HepG2 (cell line): ENCODE results near the gene BMERB1. TPM values are rescaled to one million over a fixed set of nuclear protein-coding genes. Genes with fewer than 3 reads are reported as not detected.

ENCODE experiments used
- ATAC-seq: fragments of 200-7000 bp; cut with Tn5 transposase; 3 replicates; pipeline ENCODE4 v1.9.1; 2020; ENCODE audit warnings: mild to moderate bottlenecking, moderate library complexity
- BruUV-seq: library from RNA; stranded (reverse); fragments of 400-500 nt; replicated peaks from 2 replicates; lab custom pipeline; 2021; lab: Mats Ljungman, UMichigan
- CTCF ChIA-PET: fragments of 300-600 bp; formaldehyde crosslinking; extraction: SDS; loops from one replicate; lab custom pipeline; 2021; ENCODE audit warnings: low total read pairs, inconsistent platforms, low intra/inter-chr PET ratio; lab: Yijun Ruan, JAX
- POLR2A ChIA-PET: fragments of 350-600 bp; sonication (Branson Sonifier 250); formaldehyde crosslinking; loops from one replicate; lab custom pipeline; 2020; ENCODE audit warnings: antibody characterized with exemption, inconsistent platforms; lab: Yijun Ruan, JAX
- DNase-seq: peaks from one replicate; pipeline ENCODE4 v3.0.0-alpha.2; 2015; ENCODE audit warnings: low spot score
- FAIRE-seq: peaks from 3 replicates; lab custom pipeline; 2011; peaks lifted over from hg19 to GRCh38; lab: Jason Lieb, UNC
- H2AFZ ChIP-seq: one replicate; pipeline ENCODE4 v1.6.1; 2011; ENCODE audit warnings: low read length, inconsistent platforms
- H3K27ac ChIP-seq: fragments of 300-600 bp; 3 replicates; pipeline ENCODE4 v1.8.0; 2011; ENCODE audit warnings: mixed run types, mild to moderate bottlenecking, mixed read lengths, low read length, inconsistent platforms; ENCODE audit not compliant: insufficient read depth; ENCODE audit errors: extremely low read length
- H3K27me3 ChIP-seq, 2 experiments: fragments of 200-600 bp in 1 of 2; 2 replicates in 1 of 2; 3 replicates in 1 of 2; pipeline versions ENCODE4 v1.6.0 to v1.8.0; 2011; ENCODE audit warnings: low read length in 2 of 2, mild to moderate bottlenecking in 2 of 2, moderate library complexity in 2 of 2, inconsistent platforms in 1 of 2; ENCODE audit not compliant: insufficient read depth in 2 of 2, control insufficient read depth in 1 of 2
- H3K36me3 ChIP-seq, 2 experiments: fragments of 200-600 bp in 1 of 2; replicated peaks in 1 of 2; 2 replicates in 1 of 2; 3 replicates in 1 of 2; pipeline versions ENCODE4 v1.5.1 to v1.8.0; 2011; ENCODE audit warnings: low read length in 2 of 2, inconsistent platforms in 1 of 2; ENCODE audit not compliant: insufficient read depth in 2 of 2, control insufficient read depth in 1 of 2
- H3K4me1 ChIP-seq: 2 replicates; pipeline ENCODE4 v1.5.1; 2012; ENCODE audit warnings: low read length, inconsistent platforms; ENCODE audit not compliant: insufficient read depth
- H3K4me2 ChIP-seq: 2 replicates; pipeline ENCODE4 v1.6.0; 2011; ENCODE audit warnings: low read depth, low read length, inconsistent platforms
- H3K4me3 ChIP-seq, 3 experiments: fragments of 200-600 bp in 1 of 3; sonication (generic), shearing (Covaris generic) in 1 of 3; replicated peaks in 1 of 3; 2 replicates each; pipeline ENCODE4 v1.5.1; 2011 to 2016; ENCODE audit warnings: low read length in 3 of 3, inconsistent platforms in 2 of 3, low read depth in 2 of 3, mild to moderate bottlenecking in 2 of 3, control low read depth in 1 of 3, mixed read lengths in 1 of 3; ENCODE audit not compliant: insufficient read depth in 1 of 3
- H3K79me2 ChIP-seq: one replicate; pipeline ENCODE4 v1.6.1; 2011; ENCODE audit warnings: low read length, inconsistent platforms; ENCODE audit not compliant: insufficient read depth
- H3K9ac ChIP-seq: 2 replicates; pipeline ENCODE4 v1.6.0; 2011; ENCODE audit warnings: mild to moderate bottlenecking, low read depth, low read length, inconsistent platforms; ENCODE audit not compliant: insufficient read depth
- H3K9me3 ChIP-seq: 2 replicates; pipeline ENCODE4 v1.5.1; 2012; ENCODE audit warnings: mild to moderate bottlenecking, low read length
- H4K20me1 ChIP-seq: 2 replicates; pipeline ENCODE4 v1.6.0; 2011; ENCODE audit warnings: inconsistent platforms, mild to moderate bottlenecking, low read length, moderate library complexity; ENCODE audit not compliant: insufficient read depth
- FOXP1 ChIP-seq, 2 experiments: fragments of 450-650 bp in 1 of 2; IDR thresholded peaks; 2 replicates each; pipeline ENCODE4 v1.6.1; 2017 to 2018; ENCODE audit warnings: antibody characterized with exemption in 1 of 2
- GRHL1 ChIP-seq: sonication (generic); formaldehyde crosslinking; conservative IDR thresholded peaks from 2 replicates; pipeline ENCODE4 v1.8.0; 2022; ENCODE audit warnings: missing genetic modification reagents
- HDAC6 ChIP-seq: fragments of 200-600 bp; sonication (generic); IDR thresholded peaks from 2 replicates; pipeline ENCODE4 v1.7.0; 2017; ENCODE audit warnings: mild to moderate bottlenecking, antibody characterized with exemption, low read length, low read depth
- HNRNPLL ChIP-seq: fragments of 200-400 bp; formaldehyde crosslinking; IDR thresholded peaks from 2 replicates; pipeline ENCODE4 v1.6.1; 2017; ENCODE audit warnings: mild to moderate bottlenecking, low read depth, low read length; ENCODE audit not compliant: poor library complexity, severe bottlenecking
- IRF1 ChIP-seq: sonication (generic); formaldehyde crosslinking; IDR thresholded peaks from 2 replicates; pipeline ENCODE4 v1.4.0; 2020; ENCODE audit warnings: low read depth, mild to moderate bottlenecking, missing genetic modification reagents
- ISL2 ChIP-seq: sonication (generic); formaldehyde crosslinking; IDR thresholded peaks from 2 replicates; pipeline ENCODE4 v1.5.0; 2020; ENCODE audit warnings: missing genetic modification reagents
- PAF1 ChIP-seq: IDR thresholded peaks from 2 replicates; pipeline ENCODE4 v1.6.1; 2016; ENCODE audit warnings: missing genetic modification reagents, missing compliant biosample characterization
- SNAPC5 ChIP-seq: sonication (generic); formaldehyde crosslinking; IDR thresholded peaks from 2 replicates; pipeline ENCODE4 v1.8.1; 2023; ENCODE audit warnings: mild to moderate bottlenecking, missing genetic modification reagents, borderline replicate concordance
- SNRNP70 ChIP-seq: fragments of 200-400 bp; formaldehyde crosslinking; IDR thresholded peaks from 2 replicates; pipeline ENCODE4 v1.6.1; 2017; ENCODE audit warnings: mild to moderate bottlenecking, low read depth, low read length, moderate library complexity
- U2AF2 ChIP-seq: fragments of 200-400 bp; formaldehyde crosslinking; IDR thresholded peaks from 2 replicates; pipeline ENCODE4 v1.6.1; 2017; ENCODE audit warnings: low read depth, mild to moderate bottlenecking, low read length
- ZBTB20 ChIP-seq: sonication (generic); formaldehyde crosslinking; IDR thresholded peaks from 2 replicates; pipeline ENCODE4 v1.8.1; 2023; ENCODE audit warnings: missing genetic modification reagents, low read depth, mild to moderate bottlenecking, borderline replicate concordance
- ZNF12 ChIP-seq: sonication (generic); formaldehyde crosslinking; IDR thresholded peaks from 2 replicates; pipeline ENCODE4 v1.5.0; 2020; ENCODE audit warnings: missing genetic modification reagents
- ZNF138 ChIP-seq: sonication (generic); formaldehyde crosslinking; IDR thresholded peaks from 2 replicates; pipeline ENCODE4 v1.5.0; 2020; ENCODE audit warnings: mild to moderate bottlenecking, low read depth, missing genetic modification reagents
- ZNF367 ChIP-seq: sonication (generic); formaldehyde crosslinking; IDR thresholded peaks from 2 replicates; pipeline ENCODE4 v1.4.0; 2020; ENCODE audit warnings: missing genetic modification reagents, borderline replicate concordance
- ZNF543 ChIP-seq: sonication (generic); formaldehyde crosslinking; IDR thresholded peaks from 2 replicates; pipeline ENCODE4 v1.4.0; 2020; ENCODE audit warnings: mild to moderate bottlenecking, missing genetic modification reagents
- ZSCAN29 ChIP-seq: sonication (generic); formaldehyde crosslinking; conservative IDR thresholded peaks from 2 replicates; pipeline ENCODE4 v1.4.0; 2020; ENCODE audit warnings: mild to moderate bottlenecking, missing genetic modification reagents
- WGBS: methylation state at CpG from one replicate; pipeline ENCODE4 v1.1.6; 2017; ENCODE audit warnings: low lambda C conversion rate; 5-methylcytosine and 5-hydroxymethylcytosine counted together
- in situ Hi-C: cut with HindIII; loops from 2 replicates; pipeline ENCODE4 v1.10.0; 2017; ENCODE audit warnings: low pct_unique_long_range_greater_than_20kb; ENCODE audit not compliant: extremely low pct_ligation_motif_present
- intact Hi-C: fragments of 100-400 bp; cut with micrococcal nuclease; formaldehyde crosslinking; loops from one replicate; pipeline ENCODE4 v1.10.0; 2022; ENCODE audit not compliant: unreplicated experiment
- polyA plus RNA-seq, 8 experiments: library from polyadenylated mRNA; depleted of rRNA in 3 of 8; stranded (reverse) in 7 of 8; unstranded in 1 of 8; fragments of >200 nt; fragmentation: Illumina TruSeq in 4 of 8; extraction: Trizol in 4 of 8; gene quantifications; 2 replicates each; pipeline versions ENCODE4 v1.2.1 to v1.2.3, GENCODE V29; 2011 to 2016; ENCODE audit warnings: low read depth in 4 of 8, missing spikeins in 1 of 8, mixed read lengths in 1 of 8; ENCODE audit not compliant: insufficient read depth in 1 of 8
- total RNA-seq, 5 experiments: library from RNA; depleted of rRNA; stranded (reverse); fragments of >200 nt; fragmentation: Illumina TruSeq; extraction: Trizol; gene quantifications; 2 replicates each; pipeline ENCODE4 v1.2.3, GENCODE V29; 2016; ENCODE audit warnings: low read depth in 1 of 5

Gene BMERB1
- total and polyA plus RNA-seq, 2 of the 13 experiments (the other 11 are each of a cell fraction or from before 2014, with no cell fraction given): 1.4 TPM

- DNase-seq (no peak), FAIRE-seq (no peak), ATAC-seq (no peak)
- H3K27me3 ChIP-seq: no peaks in the 10 kb centered on the region
- no peaks in the 10 kb centered on the region for H3K79me2 ChIP-seq
- H3K36me3 ChIP-seq: no peaks in the 10 kb centered on the region
- intact Hi-C loops: no loop called here
- H4K20me1 ChIP-seq: no peaks in the 10 kb centered on the region
- no peak overlapping the region for H3K9ac ChIP-seq
- H2AFZ ChIP-seq: no peak overlapping the region
- WGBS: 95% methylated on average over 6 of the region's 6 CpGs
- ChIA-PET POLR2A (interaction anchor here (1.3 to 3.1 kb wide), 3 partner anchors 19 to 72 kb away, joined by 5 to 18 read pairs (median 7); partner anchors contain the start of gene MARF1), CTCF (no interaction called here)
- H3K4me2 ChIP-seq: no peak overlapping the region
- in situ Hi-C loops: no loop called here
- no peak overlapping the region for H3K4me3 ChIP-seq
- H3K4me1 ChIP-seq: peaks cover 53% of the 10 kb centered on the region
- no peak overlapping the region for H3K27ac ChIP-seq
- TF ChIP-seq ZBTB20: no peak
- TF ChIP-seq ZSCAN29 (CRISPR knock-in tag): 0 out of 2 replicates have a peak, but pooled peaks have one; percentile 11
- BruUV-seq: no TSS peak
- no peaks in the 10 kb centered on the region for H3K9me3 ChIP-seq
Observed at GRCh38 chr16:15571557-15571956, 137.2 kb downstream of the BMERB1 start.

- ChIA-PET POLR2A (interaction anchor here (0.7 to 3.1 kb wide), 7 partner anchors 10 to 110 kb away, joined by 3 to 18 read pairs (median 4); partner anchors contain the start of gene MARF1), CTCF (no interaction called here)
- Histone ChIP-seq H4K20me1 (no peaks in the 10 kb centered on the region), H3K9me3 (no peaks in the 10 kb centered on the region), H3K4me3 (no peak overlapping the region), H3K9ac (no peak overlapping the region), H3K4me1 (peaks cover 62% of the 10 kb centered on the region), H2AFZ (peak overlapping the region; percentile 15), H3K27ac (peak overlapping the region; percentile 20), H3K4me2 (peak overlapping the region; percentile 42), H3K36me3 (no peaks in the 10 kb centered on the region), H3K27me3 (no peaks in the 10 kb centered on the region), H3K79me2 (no peaks in the 10 kb centered on the region)
- intact Hi-C loops: no loop called here
- in situ Hi-C loops: no loop called here
- no peak for FAIRE-seq
- ATAC-seq: peak; percentile 16
- BruUV-seq: no TSS peak
- WGBS: 26% methylated on average over 9 of the region's 9 CpGs
- peak; percentile 83 for DNase-seq
- TF ChIP-seq ZNF12 (CRISPR knock-in tag): no peak
- TF ChIP-seq SNAPC5 (CRISPR knock-in tag): no peak
- no peak for TF ChIP-seq ZNF138 (CRISPR knock-in tag)
- TF ChIP-seq ISL2 (CRISPR knock-in tag): no peak
- TF ChIP-seq ZNF543 (CRISPR knock-in tag): no peak
- no peak for TF ChIP-seq IRF1 (CRISPR knock-in tag)
- no peak for TF ChIP-seq SNRNP70
- TF ChIP-seq GRHL1 (CRISPR knock-in tag): no peak
- TF ChIP-seq U2AF2: no peak
- TF ChIP-seq PAF1 (CRISPR knock-in tag): no peak
- TF ChIP-seq FOXP1 (IDR thresholded peaks at IDR 0.05): no peak
- TF ChIP-seq FOXP1 (CRISPR knock-in tag; IDR thresholded peaks at IDR 0.05): peak; percentile 15; the same call in 1 of the 2 replicates
- no peak for TF ChIP-seq HDAC6
- no peak for TF ChIP-seq ZNF367 (CRISPR knock-in tag)
- TF ChIP-seq HNRNPLL: no peak
Observed at GRCh38 chr16:15572329-15573001, 138.1 kb downstream of the BMERB1 start.
